ENCODE results near the gene CARM1.

DNA sequence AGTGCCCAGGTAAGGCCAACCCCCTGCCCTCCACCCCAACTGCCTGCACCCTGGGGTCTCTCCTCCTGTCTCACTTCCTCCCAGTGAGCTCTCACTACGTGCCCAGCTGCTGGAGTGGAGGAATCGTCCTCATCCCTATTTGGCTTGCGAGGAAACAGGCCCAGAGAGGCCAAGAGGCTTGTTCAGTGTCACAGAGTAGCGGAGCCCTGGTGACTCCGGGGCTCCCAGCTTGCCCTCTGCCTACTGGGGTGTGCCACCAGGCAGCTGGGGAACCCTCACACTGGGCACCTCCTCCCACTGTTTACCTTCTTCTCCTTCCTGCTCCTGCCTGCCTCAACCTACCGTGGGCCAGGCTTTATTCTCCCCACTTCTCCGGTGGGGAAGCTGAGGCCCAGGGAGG lies 41.0 kb upstream of the CARM1 start:
- TF ChIP-seq, protein P1, sequence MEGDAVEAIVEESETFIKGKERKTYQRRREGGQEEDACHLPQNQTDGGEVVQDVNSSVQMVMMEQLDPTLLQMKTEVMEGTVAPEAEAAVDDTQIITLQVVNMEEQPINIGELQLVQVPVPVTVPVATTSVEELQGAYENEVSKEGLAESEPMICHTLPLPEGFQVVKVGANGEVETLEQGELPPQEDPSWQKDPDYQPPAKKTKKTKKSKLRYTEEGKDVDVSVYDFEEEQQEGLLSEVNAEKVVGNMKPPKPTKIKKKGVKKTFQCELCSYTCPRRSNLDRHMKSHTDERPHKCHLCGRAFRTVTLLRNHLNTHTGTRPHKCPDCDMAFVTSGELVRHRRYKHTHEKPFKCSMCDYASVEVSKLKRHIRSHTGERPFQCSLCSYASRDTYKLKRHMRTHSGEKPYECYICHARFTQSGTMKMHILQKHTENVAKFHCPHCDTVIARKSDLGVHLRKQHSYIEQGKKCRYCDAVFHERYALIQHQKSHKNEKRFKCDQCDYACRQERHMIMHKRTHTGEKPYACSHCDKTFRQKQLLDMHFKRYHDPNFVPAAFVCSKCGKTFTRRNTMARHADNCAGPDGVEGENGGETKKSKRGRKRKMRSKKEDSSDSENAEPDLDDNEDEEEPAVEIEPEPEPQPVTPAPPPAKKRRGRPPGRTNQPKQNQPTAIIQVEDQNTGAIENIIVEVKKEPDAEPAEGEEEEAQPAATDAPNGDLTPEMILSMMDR (IDR thresholded peaks at IDR 0.05): no peak
- no peak for TF ChIP-seq POLR2A (IDR thresholded peaks at IDR 0.05)

Data from right lobe of liver (tissue), 4 donors.